HEK293T (cell line): ENCODE measurements around the gene BMP4.

ENCODE experiments used
- CTCF ChIA-PET: fragments of 350-600 bp; formaldehyde crosslinking; extraction: SDS; loops from one replicate; lab custom pipeline; 2021; ENCODE audit warnings: antibody characterized with exemption, inconsistent platforms; lab: Yijun Ruan, JAX
- POLR2A ChIA-PET: fragments of 350-600 bp; formaldehyde crosslinking; extraction: SDS; loops from one replicate; lab custom pipeline; 2020; ENCODE audit warnings: antibody characterized with exemption, inconsistent platforms; lab: Yijun Ruan, JAX
- DNase-seq: peaks from one replicate; pipeline ENCODE4 v3.0.0; 2012; ENCODE audit warnings: mixed read lengths; ENCODE audit errors: extremely low spot score
- ARNT ChIP-seq: fragments of 450-650 bp; IDR thresholded peaks from 2 replicates; pipeline ENCODE4 v1.6.1; 2017; ENCODE audit warnings: mild to moderate bottlenecking
- BHLHE40 ChIP-seq: fragments of 450-650 bp; IDR thresholded peaks from 2 replicates; pipeline ENCODE4 v1.6.1; 2016; ENCODE audit warnings: mild to moderate bottlenecking, moderate library complexity, borderline replicate concordance
- CTBP1 ChIP-seq: fragments of 450-650 bp; IDR thresholded peaks from 2 replicates; pipeline ENCODE4 v1.6.1; 2016; ENCODE audit warnings: borderline replicate concordance
- ELF4 ChIP-seq: fragments of 450-650 bp; IDR thresholded peaks from 2 replicates; pipeline ENCODE4 v1.6.1; 2017; ENCODE audit warnings: antibody characterized with exemption
- FOXA1 ChIP-seq: fragments of 450-650 bp; IDR thresholded peaks from 2 replicates; pipeline ENCODE4 v1.6.1; 2016; ENCODE audit warnings: mild to moderate bottlenecking
- FOXK2 ChIP-seq: fragments of 450-650 bp; IDR thresholded peaks from 2 replicates; pipeline ENCODE4 v1.6.1; 2016; ENCODE audit warnings: mild to moderate bottlenecking
- FOXM1 ChIP-seq: fragments of 450-650 bp; IDR thresholded peaks from 2 replicates; pipeline ENCODE4 v1.6.1; 2017; ENCODE audit warnings: mild to moderate bottlenecking, borderline replicate concordance
- HDGF ChIP-seq: fragments of 450-650 bp; IDR thresholded peaks from 2 replicates; pipeline ENCODE4 v1.6.1; 2017; ENCODE audit warnings: antibody characterized with exemption, borderline replicate concordance
- L3MBTL2 ChIP-seq: fragments of 450-650 bp; conservative IDR thresholded peaks from 2 replicates; pipeline ENCODE4 v1.6.1; 2016; ENCODE audit warnings: mild to moderate bottlenecking
- LEF1 ChIP-seq: fragments of 450-650 bp; IDR thresholded peaks from 2 replicates; pipeline ENCODE4 v1.6.1; 2017; ENCODE audit warnings: mild to moderate bottlenecking, borderline replicate concordance
- NFRKB ChIP-seq: fragments of 450-650 bp; IDR thresholded peaks from 2 replicates; pipeline ENCODE4 v1.6.1; 2016; ENCODE audit warnings: mild to moderate bottlenecking, moderate library complexity
- SP1 ChIP-seq: fragments of 450-650 bp; IDR thresholded peaks from 2 replicates; pipeline ENCODE4 v1.6.1; 2017
- SUZ12 ChIP-seq: fragments of 450-650 bp; IDR thresholded peaks from 2 replicates; pipeline ENCODE4 v1.6.1; 2016; ENCODE audit warnings: mild to moderate bottlenecking
- TARDBP ChIP-seq: fragments of 450-650 bp; IDR thresholded peaks from 2 replicates; pipeline ENCODE4 v1.6.1; 2016
- ZNF384 ChIP-seq: fragments of 450-650 bp; IDR thresholded peaks from 2 replicates; pipeline ENCODE4 v1.6.1; 2016
- TF ChIP-seq, protein P1 (sequence below): fragments of 450-650 bp; IDR thresholded peaks from 2 replicates; pipeline ENCODE4 v1.6.1; 2016

Gene BMP4

DNA sequence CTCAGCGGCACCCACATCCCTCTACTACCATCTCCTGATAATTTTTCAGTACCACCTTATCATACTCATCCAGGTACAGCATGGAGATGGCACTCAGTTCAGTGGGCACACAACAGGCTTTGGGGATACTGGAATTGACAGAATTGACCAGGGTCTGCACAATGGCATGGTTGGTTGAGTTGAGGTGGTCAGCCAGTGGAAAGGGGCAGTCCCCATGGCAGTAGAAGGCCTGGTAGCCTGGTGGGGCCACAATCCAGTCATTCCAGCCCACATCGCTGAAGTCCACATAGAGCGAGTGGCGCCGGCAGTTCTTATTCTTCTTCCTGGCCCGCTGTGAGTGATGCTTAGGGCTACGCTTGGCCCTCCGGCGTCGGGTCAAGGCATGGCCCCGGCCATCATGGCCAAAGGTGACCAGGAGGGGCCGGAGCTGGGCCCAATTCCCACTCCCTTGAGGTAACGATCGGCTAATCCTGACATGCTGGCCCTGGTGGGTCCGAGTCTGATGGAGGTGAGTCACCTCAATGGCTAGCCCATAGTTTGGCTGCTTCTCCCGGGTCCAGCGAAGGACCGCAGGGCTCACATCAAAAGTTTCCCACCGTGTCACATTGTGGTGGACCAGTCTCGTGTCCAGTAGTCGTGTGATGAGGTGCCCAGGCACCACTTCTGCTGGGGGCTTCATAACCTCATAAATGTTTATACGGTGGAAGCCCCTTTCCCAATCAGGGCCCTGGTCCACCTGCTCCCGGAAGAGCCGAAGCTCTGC, 6.4 kb downstream of the BMP4 start:
- DNase-seq, result no peak
- ChIA-PET CTCF (no interaction called here), POLR2A (no interaction called here)
- TF ChIP-seq L3MBTL2 (no peak), ELF4 (no peak), ZNF384 (no peak), HDGF (no peak), ARNT (no peak), FOXK2 (no peak), SUZ12 (no peak), TARDBP (no peak), LEF1 (no peak), CTBP1 (no peak), FOXA1 (no peak), BHLHE40 (no peak), NFRKB (no peak), SP1 (no peak)
- TF ChIP-seq, protein P1, sequence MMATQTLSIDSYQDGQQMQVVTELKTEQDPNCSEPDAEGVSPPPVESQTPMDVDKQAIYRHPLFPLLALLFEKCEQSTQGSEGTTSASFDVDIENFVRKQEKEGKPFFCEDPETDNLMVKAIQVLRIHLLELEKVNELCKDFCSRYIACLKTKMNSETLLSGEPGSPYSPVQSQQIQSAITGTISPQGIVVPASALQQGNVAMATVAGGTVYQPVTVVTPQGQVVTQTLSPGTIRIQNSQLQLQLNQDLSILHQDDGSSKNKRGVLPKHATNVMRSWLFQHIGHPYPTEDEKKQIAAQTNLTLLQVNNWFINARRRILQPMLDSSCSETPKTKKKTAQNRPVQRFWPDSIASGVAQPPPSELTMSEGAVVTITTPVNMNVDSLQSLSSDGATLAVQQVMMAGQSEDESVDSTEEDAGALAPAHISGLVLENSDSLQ, result no peak

DNA sequence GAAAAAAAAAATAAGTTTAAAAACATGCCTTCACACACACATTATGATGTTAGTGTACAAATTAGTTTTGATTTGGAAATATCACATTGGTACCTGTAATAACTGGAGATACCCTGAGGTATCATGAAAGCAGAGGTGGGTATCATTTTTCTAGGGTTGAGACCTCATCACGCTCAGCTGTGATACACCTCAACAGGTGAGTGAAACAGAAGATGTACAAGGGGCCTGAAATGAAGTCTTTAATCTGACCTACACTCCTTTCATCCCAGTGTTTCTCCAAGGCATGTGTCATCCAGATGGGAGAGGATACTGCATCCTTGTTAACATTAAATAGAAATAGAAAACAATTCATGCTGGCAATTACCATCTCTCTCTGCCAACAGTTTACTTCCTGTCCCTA, 7.4 kb downstream of the BMP4 start:
- DNase-seq, result no peak
- TF ChIP-seq ZNF384 (no peak), SP1 (no peak), ELF4 (no peak), BHLHE40 (no peak)
- CTCF ChIA-PET, result no interaction called here
- POLR2A ChIA-PET, result no interaction called here

DNA sequence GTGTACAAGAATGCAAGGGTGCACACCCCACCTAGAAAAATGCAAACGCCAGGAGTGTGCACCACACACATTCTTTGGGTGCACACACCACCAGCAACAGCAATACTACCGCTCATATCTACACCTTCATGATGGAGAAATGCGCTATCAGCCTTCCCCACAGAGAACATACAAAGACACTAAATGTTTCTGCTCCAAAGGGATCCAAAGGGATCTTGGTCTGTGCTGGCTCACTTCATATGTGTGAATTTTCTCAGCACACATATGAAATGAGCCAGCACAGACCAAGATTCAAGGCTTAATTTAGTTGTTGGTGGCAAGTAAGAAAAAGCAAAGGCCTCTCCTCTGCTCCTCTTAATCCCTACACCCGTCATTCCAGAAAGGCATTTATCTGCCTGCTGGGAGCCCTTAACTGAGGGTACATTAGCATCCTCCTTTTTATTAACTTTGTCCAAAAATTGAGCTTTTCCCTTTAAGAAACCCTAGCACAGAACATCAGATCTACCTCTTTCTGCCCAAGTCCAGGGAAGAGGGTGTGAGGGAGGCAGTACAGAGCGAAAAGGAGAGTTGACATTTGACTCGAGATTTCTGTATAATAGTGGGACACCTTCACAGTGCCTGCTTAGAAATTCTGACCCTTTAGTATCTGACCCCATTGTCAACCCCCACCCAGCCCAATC, 8.3 kb downstream of the BMP4 start:
- CTCF ChIA-PET, result no interaction called here
- no peak for DNase-seq
- POLR2A ChIA-PET, result interaction anchor here (0.8 kb wide), 1 partner anchor 18 kb away, joined by 3 read pairs; no protein-coding TSS in a partner anchor
- TF ChIP-seq FOXM1, result no peak

DNA sequence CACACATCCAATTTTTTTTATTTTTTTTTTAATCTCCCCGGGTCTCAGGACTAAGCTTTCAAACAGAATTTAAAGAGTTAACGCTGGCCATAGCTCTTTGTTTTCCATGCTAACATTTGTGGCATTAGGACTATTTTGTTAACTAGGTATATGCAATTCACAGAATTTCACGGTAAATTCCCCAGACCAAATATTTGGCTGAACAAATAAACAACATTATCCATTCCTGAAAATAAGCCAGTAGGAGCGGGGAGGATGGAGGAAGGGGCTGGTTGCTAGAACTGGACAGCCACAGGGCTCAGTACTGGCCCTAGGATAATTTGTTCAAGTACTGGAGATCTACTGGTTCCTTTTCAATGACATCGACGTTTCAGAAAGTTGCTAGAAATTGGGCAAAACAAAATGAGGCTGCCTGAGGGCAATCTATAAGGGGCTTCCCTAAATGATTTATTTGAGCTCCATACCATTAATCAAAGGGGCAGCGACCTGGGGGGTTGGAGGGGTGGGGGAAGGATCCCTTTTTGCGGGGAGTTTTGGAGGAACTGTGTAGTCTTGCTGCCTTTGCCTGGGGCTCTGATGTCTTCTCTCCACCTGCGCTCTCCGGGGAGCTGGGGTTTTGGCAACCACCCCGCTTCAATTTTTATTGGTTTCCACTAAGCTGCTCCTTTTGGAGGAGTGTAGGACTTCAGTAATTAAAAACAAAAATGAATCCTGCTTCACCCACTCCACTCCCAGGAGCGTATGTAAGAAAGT, 9.0 kb downstream of the BMP4 start:
- ChIA-PET CTCF (interaction anchor here (0.6 to 0.8 kb wide), 2 partner anchors 222 to 502 kb away, joined by 5 to 6 read pairs; no protein-coding TSS in a partner anchor), POLR2A (interaction anchor here (0.8 kb wide), 1 partner anchor 19 kb away, joined by 3 read pairs; no protein-coding TSS in a partner anchor)
- TF ChIP-seq FOXK2 (no peak), ELF4 (no peak), ZNF384 (no peak), SUZ12 (no peak), CTBP1 (no peak), FOXM1 (no peak), LEF1 (no peak), TARDBP (no peak), SP1 (no peak)
- TF ChIP-seq, protein P1, result no peak
- no peak for DNase-seq

DNA sequence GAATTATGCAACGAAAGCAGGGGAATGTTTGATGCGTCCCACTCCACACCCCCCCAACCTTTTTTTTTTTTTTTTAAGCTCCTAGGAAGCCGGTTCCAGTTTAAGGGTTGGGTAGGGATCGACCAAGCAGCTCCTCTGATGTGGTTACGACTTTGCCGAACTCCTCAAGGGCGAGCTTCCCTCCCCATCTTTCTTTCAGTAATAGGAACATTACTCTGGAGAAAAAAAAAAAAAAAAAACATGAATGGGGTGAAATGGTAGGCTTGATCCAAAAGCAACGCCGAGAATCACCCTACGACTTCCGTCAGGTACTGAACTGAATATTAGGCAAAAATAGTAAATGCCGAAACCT, 9.6 kb downstream of the BMP4 start:
- DNase-seq, result no peak
- POLR2A ChIA-PET, result no interaction called here
- TF ChIP-seq BHLHE40 (no peak), SUZ12 (no peak), CTBP1 (no peak), ARNT (no peak), HDGF (no peak), LEF1 (no peak), SP1 (no peak), ZNF384 (no peak), FOXA1 (no peak), NFRKB (no peak), FOXM1 (no peak), L3MBTL2 (no peak), ELF4 (no peak), TARDBP (no peak), FOXK2 (no peak)
- TF ChIP-seq, protein P1, result no peak
- CTCF ChIA-PET, result interaction anchor here (0.6 to 0.8 kb wide), 2 partner anchors 223 to 503 kb away, joined by 5 to 6 read pairs; no protein-coding TSS in a partner anchor
